ENCODE results near the gene ZNF497.
"Not testable (repeated sequence)": the region's sequence is repeated elsewhere in the genome, so short reads cannot be mapped to it uniquely, and the experiment has no call there.

The ZNF497 gene

DNA sequence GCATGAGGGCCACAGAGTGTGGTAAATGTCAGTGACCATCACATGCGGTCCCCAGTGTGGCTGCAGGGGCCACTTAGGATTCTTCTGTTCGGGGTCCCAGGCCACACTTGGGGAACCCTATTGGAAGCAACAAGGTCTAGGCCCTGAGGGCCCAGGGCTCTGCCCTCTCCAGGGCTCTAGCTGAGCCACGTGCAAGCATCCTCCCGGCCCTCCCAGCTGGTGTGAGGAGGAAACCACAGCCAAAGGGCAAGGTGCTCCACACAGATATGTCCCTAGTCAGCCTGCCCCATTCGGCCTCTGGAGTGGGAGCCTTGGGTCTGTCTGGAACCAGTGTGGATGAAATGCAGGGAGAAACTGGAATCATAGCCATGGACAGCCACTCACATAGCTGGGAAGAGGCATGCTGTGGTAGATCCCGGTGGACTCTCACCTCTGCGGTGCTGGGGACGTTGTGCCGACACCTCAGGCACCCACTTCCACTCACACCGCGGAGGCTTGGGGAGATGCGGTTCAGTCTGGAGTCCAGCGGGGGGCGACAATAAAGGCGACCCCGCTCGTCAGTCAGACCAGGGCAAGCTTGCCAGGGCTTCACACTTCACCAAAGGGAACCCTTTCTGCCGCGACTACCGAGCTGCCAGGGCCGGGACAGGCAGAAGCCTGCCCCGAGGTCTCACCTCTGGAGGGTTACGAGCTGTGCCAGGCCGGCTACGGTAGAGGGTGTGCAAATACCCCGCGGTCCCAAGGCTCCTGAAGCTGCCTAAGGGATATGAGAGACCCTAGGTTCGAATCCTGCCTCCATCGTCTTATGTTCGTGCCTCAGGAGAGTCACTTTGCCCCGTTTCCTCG lies 4.3 kb upstream of the ZNF497 start:
- DNase-seq: no peak

DNA sequence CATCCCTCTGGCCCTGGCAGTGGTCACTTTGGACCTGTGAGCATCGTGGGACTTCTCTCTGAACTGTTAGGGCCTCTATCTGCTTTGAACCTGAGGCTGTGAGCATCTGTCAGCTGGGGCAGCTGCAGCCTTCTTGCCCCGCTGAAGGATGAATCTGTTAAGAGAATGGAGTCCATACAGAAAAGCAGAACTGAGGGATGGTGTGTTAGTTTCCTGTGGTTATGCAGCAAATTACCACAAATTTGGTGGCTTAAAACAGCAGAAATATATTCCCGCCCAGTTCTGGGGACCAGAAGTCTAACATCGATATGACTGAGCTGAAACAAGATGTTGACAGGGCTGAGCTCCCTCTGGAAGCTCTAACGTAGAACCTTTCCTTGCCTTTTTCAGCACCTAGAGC lies 1.6 kb upstream of the ZNF497 start:
- DNase-seq: no peak

DNA sequence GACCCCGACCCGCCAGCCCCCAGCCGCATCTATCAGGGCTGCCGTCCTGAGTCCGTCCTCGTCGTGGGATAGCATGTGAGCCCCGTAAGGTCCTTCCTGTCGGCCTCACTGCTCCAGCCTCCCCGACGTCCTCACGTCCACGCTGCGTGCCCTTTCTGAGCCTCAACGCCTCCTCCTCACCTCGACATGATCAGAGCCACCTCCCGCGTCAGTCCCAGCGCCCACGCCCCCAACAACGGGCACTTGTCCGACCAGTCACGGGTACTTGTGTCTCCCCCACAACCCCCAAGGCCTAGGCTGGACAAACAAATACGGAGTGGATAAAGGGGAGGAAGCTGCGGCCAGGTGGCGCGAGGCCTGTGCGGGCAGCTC lies 665 bp downstream of the ZNF497 start:
- DNase-seq: peak; percentile 23

DNA sequence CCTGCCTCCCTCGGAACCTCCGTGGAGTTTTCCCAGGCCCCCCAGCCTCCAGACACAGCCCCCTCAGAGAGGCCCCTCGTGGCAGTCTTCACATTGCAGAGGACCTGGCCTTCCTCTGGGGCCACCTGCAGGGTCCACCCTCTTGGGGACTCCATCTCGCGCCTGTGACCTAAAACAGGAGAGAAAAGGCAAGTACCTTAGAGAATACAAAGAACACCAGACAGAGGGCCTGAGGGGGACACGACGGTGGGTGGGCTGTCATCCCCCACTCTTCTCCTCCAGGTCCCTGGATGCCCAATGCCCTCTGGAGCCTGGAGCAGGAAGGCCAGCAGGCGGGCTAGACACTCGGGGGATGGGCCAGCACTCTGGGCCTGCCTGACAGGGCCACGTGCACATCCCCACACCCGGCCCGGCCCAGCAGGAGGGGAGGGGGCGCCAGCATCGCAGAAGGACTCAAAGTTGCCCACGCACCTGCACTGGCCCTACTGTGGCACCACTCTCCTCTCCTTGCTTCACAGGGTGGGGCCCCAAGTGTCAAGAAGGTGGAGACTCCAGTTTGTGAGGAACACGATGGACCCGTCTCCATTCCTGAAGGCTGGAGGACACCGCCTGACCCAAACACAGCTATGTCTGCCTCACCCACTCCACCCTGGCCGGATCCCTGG lies 4.9 kb downstream of the ZNF497 start:
- no peak for DNase-seq

DNA sequence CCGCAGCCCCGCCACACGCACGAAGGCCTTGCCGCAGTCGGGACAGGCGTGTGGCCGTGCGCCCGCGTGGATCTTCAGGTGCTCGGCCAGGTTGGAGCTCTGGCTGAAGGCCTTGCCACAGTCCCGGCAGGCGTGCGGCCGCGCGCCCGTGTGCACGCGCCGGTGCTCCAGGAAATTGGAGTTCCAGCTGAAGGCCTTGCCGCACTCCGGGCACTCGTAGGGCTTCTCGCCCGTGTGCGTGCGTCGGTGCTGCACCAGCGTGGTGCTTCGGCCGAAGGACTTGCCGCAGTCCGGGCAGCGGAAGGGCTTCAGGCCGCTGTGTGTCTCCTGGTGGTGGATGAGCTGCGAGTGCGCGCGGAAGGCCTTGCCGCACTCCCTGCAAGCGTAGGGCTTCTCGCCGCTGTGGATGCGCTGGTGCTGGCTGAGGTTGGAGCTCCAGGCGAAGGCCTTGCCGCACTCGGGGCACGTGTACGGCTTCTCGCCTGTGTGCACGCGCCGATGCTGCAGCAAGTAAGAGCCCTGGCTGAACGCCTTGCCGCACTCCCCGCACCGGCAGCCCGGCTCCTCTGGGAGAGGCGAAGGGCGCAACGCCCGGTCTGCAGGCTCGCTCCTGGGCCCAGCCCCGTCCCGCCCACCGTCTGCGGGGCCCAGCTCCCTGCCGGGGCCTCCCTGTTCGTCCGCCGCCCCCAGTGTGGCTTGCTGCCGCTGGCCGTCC lies 5.6 kb downstream of the ZNF497 start:
- no peak for DNase-seq

DNA sequence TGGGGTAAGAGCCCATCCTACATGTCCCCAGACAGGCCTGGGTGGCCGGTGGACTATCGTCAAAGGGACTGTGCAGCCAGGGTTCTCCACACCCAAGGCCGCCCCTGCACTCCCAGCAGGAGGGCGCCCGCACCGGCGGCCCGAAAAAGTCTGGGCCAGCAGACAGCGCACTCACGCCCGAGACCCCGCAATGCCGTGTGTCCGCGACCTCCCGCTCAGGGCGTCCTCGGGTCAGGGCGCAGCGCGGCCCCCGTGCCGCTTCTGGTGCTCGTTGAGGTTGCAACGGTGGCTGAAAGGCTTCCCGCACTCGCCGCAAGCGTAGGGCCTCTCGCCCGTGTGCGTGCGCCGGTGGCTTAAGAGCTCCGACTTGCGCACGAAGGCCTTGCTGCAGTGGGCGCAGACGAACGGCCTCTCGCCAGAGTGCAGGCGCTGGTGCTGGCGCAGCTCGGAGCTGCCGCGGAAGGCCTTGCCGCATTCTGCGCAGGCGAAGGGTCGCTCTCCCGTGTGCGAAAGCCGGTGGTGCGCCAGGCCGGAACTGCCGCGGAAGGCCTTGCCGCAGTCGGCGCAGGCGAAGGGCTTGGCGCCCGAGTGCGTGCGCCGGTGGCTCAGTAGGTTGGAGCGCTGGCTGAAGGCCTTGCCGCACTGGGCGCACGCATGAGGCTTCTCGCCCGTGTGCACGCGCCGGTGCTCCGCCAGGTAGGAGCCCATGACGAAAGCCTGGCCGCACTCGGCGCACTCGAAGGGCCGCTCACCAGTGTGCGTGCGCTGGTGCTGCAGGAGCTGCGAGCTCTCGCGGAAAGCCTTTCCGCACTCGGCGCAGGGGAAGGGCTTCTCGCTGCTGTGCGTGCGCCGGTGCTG lies 6.4 kb downstream of the ZNF497 start:
- DNase-seq: no peak

DNA sequence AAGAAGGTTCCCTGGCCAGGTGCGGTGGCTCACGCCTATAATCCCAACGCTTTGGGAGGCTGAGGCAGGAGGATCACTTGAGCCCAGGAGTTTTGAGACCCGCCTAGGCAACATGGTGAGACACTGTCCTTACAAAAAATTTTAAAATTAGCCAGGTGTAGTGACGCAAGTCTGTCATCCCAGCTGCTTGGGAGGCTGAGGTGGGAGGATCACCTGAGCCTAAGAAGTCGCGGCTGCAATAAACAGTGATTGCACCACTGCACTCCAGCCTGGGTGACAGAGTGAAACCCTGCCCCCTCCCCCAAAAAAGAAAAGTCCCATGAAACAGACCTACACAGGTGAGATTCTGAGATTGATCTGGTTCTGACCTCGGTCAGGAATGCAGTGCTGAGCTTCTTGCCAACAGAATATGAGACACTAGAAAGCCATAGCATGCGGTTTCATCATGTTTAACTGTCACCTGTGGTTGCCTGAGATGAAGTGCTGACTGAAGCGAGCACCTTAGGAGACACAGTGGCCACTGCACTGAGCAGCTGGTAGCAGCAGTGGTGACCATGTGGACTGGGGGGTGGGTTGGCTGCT lies 7.2 kb downstream of the ZNF497 start:
- DNase-seq: no peak

DNA sequence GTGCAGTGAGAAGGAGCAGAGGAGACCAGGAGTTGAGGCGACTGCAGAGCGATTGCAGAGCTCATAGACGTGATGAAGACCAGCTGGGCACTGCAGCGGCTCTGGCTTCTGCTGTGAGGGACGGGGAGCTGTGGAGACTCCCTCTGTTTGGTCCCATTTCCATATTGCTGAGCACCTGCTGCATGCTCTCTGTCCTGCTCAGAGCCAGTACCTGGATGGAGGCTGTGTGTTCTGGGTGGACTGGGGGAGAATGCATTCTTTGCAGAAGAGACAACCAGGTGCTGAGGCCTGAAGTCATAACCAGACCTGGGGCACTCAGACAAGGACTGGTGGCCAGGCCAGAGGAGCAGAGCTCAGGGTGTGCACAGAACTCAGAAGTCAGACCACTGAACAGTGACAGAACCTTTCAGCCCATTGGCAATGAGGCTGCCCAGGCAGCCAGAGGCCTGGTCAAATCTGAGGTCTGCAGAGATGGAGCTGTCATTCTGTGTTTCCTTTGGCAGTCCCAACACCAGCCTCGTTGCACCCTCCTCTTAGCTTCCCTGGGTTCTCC lies 8.0 kb downstream of the ZNF497 start:
- no peak for DNase-seq

DNA sequence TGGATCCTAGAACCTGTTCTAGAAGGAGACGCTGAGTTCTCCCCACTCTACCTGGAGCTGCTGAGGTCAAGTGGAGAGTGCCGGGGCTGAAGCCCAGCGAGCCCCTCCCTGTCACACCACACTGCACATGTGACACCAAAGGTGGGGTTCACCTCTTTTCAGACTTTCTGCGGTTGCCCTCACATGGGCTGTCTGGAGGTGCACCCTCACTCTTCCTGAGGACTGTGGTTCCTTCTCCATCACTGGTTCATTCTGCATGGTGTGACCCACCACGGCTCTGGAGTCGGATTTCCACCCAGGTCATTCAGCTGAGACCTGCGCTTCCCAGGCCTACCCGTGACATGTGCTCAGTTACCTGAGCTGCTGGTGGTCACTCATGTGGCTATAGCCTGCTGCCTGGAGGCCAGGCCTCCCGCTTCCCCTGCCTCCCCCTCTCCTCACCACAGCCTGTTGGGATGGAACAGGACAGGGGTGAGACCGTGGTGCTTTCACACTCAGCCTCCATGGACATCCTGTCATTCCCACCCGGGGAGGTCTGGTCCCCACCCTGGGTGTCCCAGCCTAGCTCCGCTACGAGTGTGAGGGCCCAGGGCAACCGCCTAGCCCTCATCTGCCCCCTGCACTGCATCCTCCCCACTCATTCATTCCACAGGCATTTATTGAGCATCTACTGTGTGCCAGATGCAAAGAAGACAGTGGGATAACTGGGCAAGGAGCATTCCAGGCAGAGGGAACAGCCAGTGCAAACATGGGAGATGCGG lies 8.7 kb downstream of the ZNF497 start:
- no peak for DNase-seq

DNA sequence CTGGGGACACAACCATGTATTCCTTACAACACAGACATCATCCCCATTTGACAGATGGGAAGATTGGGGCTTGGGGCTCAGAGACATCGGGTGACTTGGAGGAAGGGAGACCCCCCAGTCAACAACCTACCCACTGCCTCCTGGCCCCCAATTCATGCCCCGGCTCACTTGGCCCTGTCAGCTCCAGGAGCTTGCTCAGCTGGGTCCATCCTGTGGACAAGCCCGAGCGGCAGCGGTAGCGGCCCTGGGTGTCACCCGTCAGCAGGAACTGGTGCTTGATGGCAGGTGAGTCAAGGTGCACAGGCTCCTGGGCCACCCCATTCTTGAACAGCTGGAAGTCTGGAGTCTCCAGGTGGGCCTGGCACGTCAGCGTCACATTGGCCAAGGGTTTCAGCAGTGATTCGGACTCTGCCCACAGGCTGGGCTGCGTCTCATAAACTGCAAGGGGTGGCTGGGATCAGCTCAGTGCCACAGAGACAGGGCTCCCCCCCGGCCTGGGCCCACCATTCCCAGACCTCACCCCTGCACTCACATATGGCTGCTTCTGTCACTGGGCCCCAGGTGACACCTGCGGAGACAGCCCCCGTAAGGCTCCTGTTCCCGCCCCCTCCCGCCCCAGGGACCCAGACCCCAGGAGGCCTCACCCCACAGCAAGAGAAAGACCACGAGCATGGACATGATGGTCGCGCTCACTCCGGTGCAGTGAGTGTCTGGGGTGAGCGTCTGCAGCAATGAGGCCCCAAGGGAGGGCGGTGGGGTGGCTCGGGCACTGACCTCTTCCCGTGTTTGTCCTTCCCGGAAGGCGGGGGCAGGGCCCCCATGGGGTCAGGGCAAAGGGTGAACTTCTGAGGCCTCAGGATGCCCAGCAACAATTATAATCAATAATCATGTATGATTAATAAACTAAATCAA lies 9.5 kb downstream of the ZNF497 start, which contains the start of gene A1BG:
Gene A1BG, minus strand, starts transcription at position 733 of the 912 bp plus-strand sequence. Its CDS starts 55 bp downstream, at position 678.
- DNase-seq: no peak

DNA sequence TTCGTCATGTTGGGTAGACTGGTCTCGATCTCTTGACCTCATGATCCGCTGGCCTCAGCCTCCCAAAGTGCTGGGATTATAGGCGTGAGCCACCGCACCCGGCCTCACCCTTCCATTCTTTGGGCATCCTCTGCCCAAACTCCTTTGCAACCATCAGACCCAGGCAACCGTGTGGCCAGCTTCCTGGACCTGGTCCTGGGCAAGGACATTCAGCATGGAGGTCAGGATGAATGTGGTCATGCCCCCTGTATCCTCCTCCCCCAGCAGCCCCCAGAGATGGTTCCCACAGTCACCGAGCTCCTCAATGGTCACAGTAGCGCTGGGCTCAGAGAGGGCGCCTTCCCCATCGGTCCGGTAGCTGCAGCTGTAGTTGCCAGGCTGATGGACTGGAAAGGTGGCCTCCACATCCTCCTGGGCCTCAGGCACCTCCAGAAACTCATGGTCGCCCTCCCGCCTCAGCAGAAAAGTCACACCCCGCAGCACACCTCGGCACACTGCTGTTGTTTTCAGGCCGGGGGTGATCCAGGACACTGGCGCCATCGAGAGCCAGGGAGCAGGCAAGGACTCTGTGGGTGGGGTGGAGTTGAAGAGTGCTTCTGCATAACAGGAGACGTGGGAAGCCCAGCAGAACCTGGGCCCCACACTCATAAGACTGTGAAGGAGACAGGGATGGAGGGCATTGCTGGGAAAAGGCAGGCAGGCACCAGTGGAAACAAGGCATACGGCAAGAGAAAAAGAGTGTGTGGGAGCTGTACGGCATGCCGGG lies 10.4 kb downstream of the ZNF497 start:
- no peak for DNase-seq

DNA sequence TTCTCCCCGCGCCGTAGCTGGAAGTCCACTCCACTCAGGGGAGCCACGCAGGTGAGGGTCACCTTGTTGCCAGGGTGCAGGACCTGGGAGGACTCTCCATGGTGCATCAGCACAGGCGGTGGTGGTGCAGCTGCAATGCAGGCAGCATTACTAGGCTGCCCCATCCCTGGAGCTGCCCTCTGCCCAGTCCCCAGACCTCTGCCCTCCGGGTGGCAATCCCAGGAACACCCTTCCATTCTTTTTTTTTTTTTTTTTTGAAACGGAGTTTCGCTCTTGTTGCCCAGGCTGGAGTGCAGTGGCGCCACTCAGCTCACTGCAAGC lies 11.0 kb downstream of the ZNF497 start:
- DNase-seq: no peak

DNA sequence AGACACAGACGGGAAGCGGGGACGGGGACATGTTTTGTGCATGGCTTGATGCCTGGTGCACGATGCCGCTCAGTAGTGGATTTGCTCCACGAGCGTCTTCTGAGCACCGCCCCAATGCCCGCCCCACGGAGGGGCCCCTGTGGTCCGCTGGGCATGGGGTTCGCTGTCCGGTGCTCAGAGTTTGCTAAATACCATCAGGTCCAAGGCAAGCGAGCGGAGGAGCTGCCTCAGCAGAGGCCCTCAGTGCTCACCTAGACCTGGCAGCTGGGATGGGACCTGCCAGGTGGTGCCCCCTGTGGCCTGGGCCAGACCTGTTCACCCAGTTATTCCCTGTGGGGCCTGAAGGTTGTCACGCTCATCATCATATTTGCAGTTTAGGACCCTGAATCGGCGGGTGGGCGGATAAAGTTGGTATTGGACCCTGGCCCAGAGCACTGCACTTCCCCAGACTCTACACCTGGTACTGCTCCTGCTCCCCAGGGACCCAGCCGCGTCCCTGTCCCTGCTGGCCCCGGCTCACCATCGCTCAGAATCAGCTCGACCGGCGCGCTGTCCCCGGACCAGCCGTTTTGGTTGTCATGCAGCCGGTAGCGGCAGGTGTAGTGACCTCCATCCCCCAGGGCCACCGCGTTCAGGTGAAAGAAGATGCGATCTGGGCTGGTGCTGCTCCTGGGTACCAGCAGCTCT lies 11.5 kb downstream of the ZNF497 start:
- DNase-seq: no peak

DNA sequence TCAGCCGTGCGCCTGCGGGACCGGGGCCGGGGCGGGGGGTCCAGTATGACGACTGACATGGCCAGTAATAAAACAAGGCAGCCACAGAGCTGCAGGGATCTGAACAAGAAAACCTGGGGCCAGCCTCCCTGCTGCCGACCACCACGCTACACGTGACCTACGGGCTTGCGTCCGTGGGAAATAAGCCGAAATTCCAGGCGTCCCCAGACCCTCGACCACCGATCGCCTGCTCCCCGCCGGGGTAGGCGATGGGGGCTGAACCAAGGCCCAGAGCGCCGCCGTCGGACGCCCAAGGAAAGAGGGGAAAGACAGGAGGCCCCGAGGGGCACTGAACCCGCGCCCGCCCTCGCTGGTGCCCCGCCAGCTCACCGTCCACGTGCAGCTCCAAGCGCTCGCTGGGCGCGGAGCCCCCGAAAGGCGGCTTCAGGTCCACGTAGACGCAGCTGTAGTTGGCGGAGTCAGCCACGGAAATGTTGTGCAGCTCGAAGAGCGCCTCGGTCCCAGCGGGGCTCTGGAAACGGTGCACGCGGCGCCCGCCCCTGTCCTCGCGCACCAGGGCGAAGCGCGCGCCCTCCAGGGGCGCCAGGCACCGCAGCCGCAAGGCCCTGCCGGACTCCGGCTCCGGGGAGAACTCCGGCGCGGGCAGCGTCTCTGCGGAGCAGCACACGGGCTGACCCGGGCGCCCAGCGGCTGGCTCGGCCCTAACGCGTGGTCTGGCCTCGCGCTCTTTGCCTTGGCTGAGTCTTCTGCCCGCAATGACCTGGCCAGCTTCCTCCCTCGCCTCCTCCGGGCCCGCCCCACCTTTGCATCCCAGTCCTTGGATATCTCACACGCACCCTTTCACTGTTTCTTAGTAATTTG lies 12.3 kb downstream of the ZNF497 start:
- DNase-seq: no peak

DNA sequence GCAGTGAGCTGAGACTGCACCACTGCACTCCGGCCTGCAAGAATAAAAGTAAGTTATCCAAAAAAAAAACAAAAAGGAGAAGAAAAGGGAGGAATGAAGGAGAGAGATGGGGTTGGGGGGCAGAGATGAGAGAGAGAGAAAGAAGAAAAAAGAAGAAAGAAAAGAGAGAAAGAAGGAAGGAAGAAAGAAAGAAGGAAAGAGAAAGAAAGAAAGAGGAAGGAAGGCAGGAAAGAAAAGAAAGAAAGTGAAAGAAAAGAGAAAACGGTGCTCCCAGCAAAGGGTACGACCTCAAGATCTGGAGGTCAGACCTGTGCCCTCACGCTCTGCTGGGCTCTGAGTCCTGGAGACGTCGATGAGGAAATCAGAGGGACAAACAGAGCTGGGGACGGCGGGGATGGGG lies 13.0 kb downstream of the ZNF497 start:
- DNase-seq: no peak

DNA sequence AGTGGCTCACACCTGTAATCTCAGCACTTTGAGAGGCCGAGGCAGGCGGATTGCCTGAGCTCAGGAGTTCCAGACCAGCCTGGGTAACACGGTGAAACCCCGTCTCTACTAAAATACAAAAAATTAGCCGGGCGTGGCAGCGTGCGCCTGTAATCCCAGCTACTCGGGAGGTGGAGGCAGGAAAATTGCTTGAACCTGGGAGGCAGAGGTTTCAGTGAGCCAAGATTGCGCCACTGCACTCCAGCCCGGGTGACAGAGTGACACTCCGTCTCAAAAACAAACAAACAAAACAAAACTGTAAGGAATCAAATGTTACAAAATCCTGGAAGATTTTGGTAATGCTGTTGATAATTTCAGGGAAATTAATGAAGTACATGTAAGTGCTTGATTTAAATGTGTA lies 14.5 kb downstream of the ZNF497 start:
- not testable (repeated sequence) for DNase-seq

DNA sequence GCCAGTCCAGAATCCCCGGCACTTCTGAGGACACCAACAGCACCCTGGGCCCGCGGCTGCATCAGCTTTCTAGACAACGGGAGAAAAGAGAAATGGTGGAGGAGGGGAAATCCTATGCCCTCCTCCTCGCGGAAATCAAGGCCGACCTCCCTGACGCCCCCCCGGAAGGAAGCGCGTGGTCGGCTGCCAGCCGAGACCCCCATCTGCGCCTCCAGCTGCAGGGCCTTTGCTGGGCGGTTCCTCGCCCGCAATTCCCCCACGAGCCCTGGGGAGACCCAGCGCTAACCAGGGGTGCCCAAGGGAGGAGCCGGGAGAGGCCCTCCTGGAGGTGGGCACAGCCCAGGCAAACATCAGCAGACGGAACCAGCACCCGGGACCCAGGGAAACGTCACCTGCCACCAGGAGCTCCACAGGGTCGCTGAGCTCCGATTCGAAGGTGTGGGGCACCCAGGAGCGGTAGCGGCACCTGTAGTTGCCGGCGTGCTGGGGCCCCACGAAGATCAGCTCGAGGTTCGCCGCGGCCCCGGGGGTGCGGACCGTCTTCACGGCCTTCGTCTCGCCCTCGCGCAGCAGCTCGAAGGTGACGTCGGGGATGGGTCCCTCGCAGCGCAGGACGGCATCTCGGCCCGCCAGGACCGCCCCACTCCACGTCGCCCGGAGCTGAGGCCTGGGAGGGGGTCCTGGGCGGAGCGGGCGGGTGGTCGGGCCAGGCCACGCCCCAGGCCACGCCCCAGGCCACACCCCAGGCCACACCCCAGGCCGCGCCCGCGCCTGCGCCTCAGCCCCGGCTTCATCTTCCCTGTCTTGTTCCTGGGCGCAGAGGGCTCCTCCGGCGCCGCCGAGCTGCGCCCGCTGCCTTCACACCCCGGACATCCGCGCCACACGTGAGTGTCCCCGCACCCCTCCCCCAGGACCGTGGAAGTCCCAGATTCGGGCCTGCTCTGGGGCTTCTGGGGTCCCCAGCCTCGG lies 15.3 kb downstream of the ZNF497 start:
- peak; percentile 68 for DNase-seq
